ENCODE results near the gene HOXD11. TPM values are rescaled to one million over a fixed set of nuclear protein-coding genes. Genes with fewer than 3 reads are reported as not detected.

Gene HOXD11
- total RNA-seq, 1 experiment from 2014 or later = not detected

DNA sequence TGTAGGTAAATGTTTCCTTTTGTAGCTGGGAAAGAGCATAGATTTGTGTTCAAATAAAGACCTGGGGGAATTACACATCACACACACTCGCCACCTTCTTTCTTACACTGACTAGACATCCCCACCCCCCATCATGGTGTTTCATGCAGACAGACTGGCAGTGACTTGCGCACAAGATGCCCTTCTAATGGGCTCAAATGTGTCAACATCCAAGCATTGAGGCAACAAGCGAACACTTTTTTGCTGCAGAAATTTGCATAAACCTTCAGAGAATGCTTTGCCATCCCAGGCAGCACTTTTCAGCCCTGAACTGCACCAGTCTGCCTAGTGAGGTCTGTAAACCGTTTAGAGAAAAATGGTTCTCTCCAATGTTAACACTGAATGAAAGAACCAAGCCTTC, 27.0 kb downstream of the HOXD11 start:
- H3K4me1 Mint-ChIP-seq (ENCODE audit: insufficient read depth, unreplicated experiment) = no peaks in the 10 kb centered on the region
- CTCF ChIA-PET = interaction anchor here (0.6 to 4.7 kb wide), 13 partner anchors 8 to 1014 kb away, joined by 3 to 50 read pairs (median 3); no protein-coding TSS in a partner anchor
- intact Hi-C loops (cut with micrococcal nuclease) = loop anchor here (2.0 kb wide), 1 partner anchor 681 kb away; no protein-coding TSS in a partner anchor

GRCh38 chr2:176135035-176135440, 28.0 kb downstream of the HOXD11 start:
- ChIA-PET POLR2A (interaction anchor here (0.7 kb wide), 1 partner anchor 500 kb away, joined by 3 read pairs; no protein-coding TSS in a partner anchor), CTCF (interaction anchor here (0.7 to 4.7 kb wide), 6 partner anchors 24 to 1014 kb away, joined by 3 to 50 read pairs (median 3); no protein-coding TSS in a partner anchor)
- TF ChIP-seq CTCF (IDR thresholded peaks at IDR 0.05; ENCODE audit: unreplicated experiment) = no peak
- Mint-ChIP-seq H3K27me3 (ENCODE audit: insufficient read depth, unreplicated experiment) (no peaks in the 10 kb centered on the region), H3K4me1 (ENCODE audit: insufficient read depth, unreplicated experiment) (no peaks in the 10 kb centered on the region), H3K27ac (ENCODE audit: low read depth, unreplicated experiment) (peak overlapping the region; percentile 53), H3K4me3 (ENCODE audit: unreplicated experiment) (no peak overlapping the region), H3K9me3 (ENCODE audit: unreplicated experiment) (no peaks in the 10 kb centered on the region), H3K36me3 (ENCODE audit: insufficient read depth, unreplicated experiment) (no peaks in the 10 kb centered on the region)
- no TSS peak for BruUV-seq (replicated peaks)
- DNase-seq (ENCODE audit: unreplicated experiment) = no peak
- intact Hi-C loops (cut with micrococcal nuclease) = loop anchor here (1.0 to 2.0 kb wide), 3 partner anchors 503 to 680 kb away; no protein-coding TSS in a partner anchor

More for the DNA sequence above, 27.0 kb downstream of the HOXD11 start:
- no peaks in the 10 kb centered on the region for H3K27me3 Mint-ChIP-seq (ENCODE audit: insufficient read depth, unreplicated experiment)
- no peak overlapping the region for H3K4me3 Mint-ChIP-seq (ENCODE audit: unreplicated experiment)
- TF ChIP-seq CTCF (IDR thresholded peaks at IDR 0.05; ENCODE audit: unreplicated experiment) = no peak
- POLR2A ChIA-PET = no interaction called here
- H3K9me3 Mint-ChIP-seq (ENCODE audit: unreplicated experiment) = no peaks in the 10 kb centered on the region
- no peaks in the 10 kb centered on the region for H3K36me3 Mint-ChIP-seq (ENCODE audit: insufficient read depth, unreplicated experiment)
- no TSS peak for BruUV-seq (replicated peaks)
- H3K27ac Mint-ChIP-seq (ENCODE audit: low read depth, unreplicated experiment) = no peak overlapping the region
- DNase-seq (ENCODE audit: unreplicated experiment) = no peak

- no peaks in the 10 kb centered on the region for H3K4me1 Mint-ChIP-seq (ENCODE audit: insufficient read depth, unreplicated experiment)
- POLR2A ChIA-PET = no interaction called here
- H3K27ac Mint-ChIP-seq (ENCODE audit: low read depth, unreplicated experiment) = no peak overlapping the region
- intact Hi-C loops (cut with micrococcal nuclease) = no loop called here
- TF ChIP-seq CTCF (IDR thresholded peaks at IDR 0.05; ENCODE audit: unreplicated experiment) = no peak
- no peaks in the 10 kb centered on the region for H3K36me3 Mint-ChIP-seq (ENCODE audit: insufficient read depth, unreplicated experiment)
- H3K9me3 Mint-ChIP-seq (ENCODE audit: unreplicated experiment) = no peaks in the 10 kb centered on the region
- H3K4me3 Mint-ChIP-seq (ENCODE audit: unreplicated experiment) = no peak overlapping the region
- DNase-seq (ENCODE audit: unreplicated experiment) = no peak
- no peaks in the 10 kb centered on the region for H3K27me3 Mint-ChIP-seq (ENCODE audit: insufficient read depth, unreplicated experiment)
- no TSS peak for BruUV-seq (replicated peaks)
- CTCF ChIA-PET = interaction anchor here (1.0 to 10.1 kb wide), 7 partner anchors 9 to 1012 kb away, joined by 3 to 175 read pairs (median 5); no protein-coding TSS in a partner anchor
These were observed 29.5 kb downstream of the HOXD11 start for GRCh38 chr2:176136374-176137251.

- Mint-ChIP-seq H3K27ac (ENCODE audit: low read depth, unreplicated experiment) (no peak overlapping the region), H3K4me1 (ENCODE audit: insufficient read depth, unreplicated experiment) (no peaks in the 10 kb centered on the region), H3K36me3 (ENCODE audit: insufficient read depth, unreplicated experiment) (no peaks in the 10 kb centered on the region), H3K27me3 (ENCODE audit: insufficient read depth, unreplicated experiment) (no peaks in the 10 kb centered on the region), H3K4me3 (ENCODE audit: unreplicated experiment) (no peak overlapping the region), H3K9me3 (ENCODE audit: unreplicated experiment) (no peaks in the 10 kb centered on the region)
- DNase-seq (ENCODE audit: unreplicated experiment) = no peak
- no peak for TF ChIP-seq CTCF (IDR thresholded peaks at IDR 0.05; ENCODE audit: unreplicated experiment)
- CTCF ChIA-PET = interaction anchor here (1.1 to 10.1 kb wide), 5 partner anchors 9 to 521 kb away, joined by 3 to 175 read pairs (median 84); no protein-coding TSS in a partner anchor
- intact Hi-C loops (cut with micrococcal nuclease) = no loop called here
- no TSS peak for BruUV-seq (replicated peaks)
- POLR2A ChIA-PET = no interaction called here
These were observed 30.1 kb downstream of the HOXD11 start for GRCh38 chr2:176137252-176137580.
